Gastrocnemius medialis (tissue), 4 donors: Measurements from ENCODE around the gene LEMD1. TPM values are rescaled to one million over a fixed set of nuclear protein-coding genes. Genes with fewer than 3 reads are reported as not detected.
"Not testable (repeated sequence)": the region's sequence is repeated elsewhere in the genome, so short reads cannot be mapped to it uniquely, and the experiment has no call there.

Experiments used
- ATAC-seq, 2 donors: fragments of 150-250 bp; one replicate each; pipeline ENCODE4 v1.9.1; 2016
- DNase-seq, 2 donors: peaks; one replicate each; pipeline ENCODE4 v3.0.0-alpha.2; 2019
- H3K27ac ChIP-seq, 4 donors: fragments of 200-600 bp; sonication (generic); 1 replicate in 1 of 4; 2 replicates in 3 of 4; pipeline ENCODE4 v1.5.1; 2016 to 2018; ENCODE audit warnings: mild to moderate bottlenecking in 2 of 4, moderate library complexity in 1 of 4
- H3K27me3 ChIP-seq, 3 donors: fragments of 200-600 bp; sonication (generic) in 2 of 3; 1 replicate in 1 of 3; 2 replicates in 2 of 3; pipeline versions ENCODE4 v1.5.1 to v1.6.0; 2016 to 2019; ENCODE audit warnings: mild to moderate bottlenecking in 1 of 3, moderate library complexity in 1 of 3
- H3K36me3 ChIP-seq, 2 donors: fragments of 200-600 bp; sonication (generic) in 1 of 2; one replicate each; pipeline ENCODE4 v1.5.1; 2017 to 2018
- H3K4me1 ChIP-seq, 2 donors: fragments of 200-600 bp; sonication (generic) in 1 of 2; one replicate each; pipeline ENCODE4 v1.5.1; 2016 to 2017; ENCODE audit warnings: mild to moderate bottlenecking in 2 of 2
- H3K4me3 ChIP-seq, 4 donors: fragments of 200-600 bp; sonication (generic) in 3 of 4; 1 replicate in 1 of 4; 2 replicates in 3 of 4; pipeline ENCODE4 v1.5.1; 2016 to 2019; ENCODE audit warnings: mild to moderate bottlenecking in 2 of 4
- H3K9me3 ChIP-seq, 3 donors: fragments of 200-600 bp; sonication (generic) in 2 of 3; 1 replicate in 1 of 3; 2 replicates in 2 of 3; pipeline ENCODE4 v1.5.1; 2016 to 2019
- CTCF ChIP-seq, 5 experiments: fragments of 450-650 bp in 3 of 5; fragments of 200-600 bp in 2 of 5; sonication (generic) in 2 of 5; IDR thresholded peaks in 4 of 5; conservative IDR thresholded peaks in 1 of 5; 1 replicate in 4 of 5; 2 replicates in 1 of 5; pipeline ENCODE4 v1.5.1; 2016 to 2019; ENCODE audit warnings: antibody characterized with exemption in 5 of 5, mild to moderate bottlenecking in 3 of 5, moderate library complexity in 3 of 5
- POLR2A ChIP-seq, 2 donors: fragments of 450-650 bp; IDR thresholded peaks; one replicate each; pipeline ENCODE4 v1.6.1; 2017; ENCODE audit warnings: antibody characterized with exemption in 2 of 2, mild to moderate bottlenecking in 2 of 2, moderate library complexity in 2 of 2
- in situ Hi-C, 4 donors: fragments of 200-750 bp; cut with MboI; loops; one replicate each; pipeline versions ENCODE4 v1.15.0 to v1.8.0; 2017; ENCODE audit warnings: low sequenced_read_pairs in 4 of 4
- intact Hi-C: fragments of 100-400 bp; cut with DNase I; formaldehyde crosslinking; loops from one replicate; pipeline ENCODE4 v1.15.1; 2023; ENCODE audit warnings: low total_unique reads
- total RNA-seq, 4 donors: library from RNA; depleted of rRNA; stranded (reverse); fragments of >200 nt; gene quantifications; one replicate each; pipeline versions ENCODE4 v1.1.0 to v1.2.3, GENCODE V29; 2016

LEMD1 gene
- total RNA-seq, 4 donors from 2014 or later = not detected

- no peak for DNase-seq
- TF ChIP-seq POLR2A (IDR thresholded peaks at IDR 0.05) (no peak), CTCF (IDR thresholded peaks at IDR 0.05 in 4 of 5, conservative IDR thresholded peaks at IDR 0.05 in 1 of 5) (no peak)
- Histone ChIP-seq H3K36me3 (no peaks in the 10 kb centered on the region), H3K27me3 (peaks cover 0 to 5% (median 0%) of the 10 kb centered on the region in 3 donors), H3K4me3 (no peak overlapping the region), H3K9me3 (no peaks in the 10 kb centered on the region), H3K27ac (no peak overlapping the region), H3K4me1 (no peaks in the 10 kb centered on the region)
- intact Hi-C loops = no loop called here
- in situ Hi-C loops = no loop called here
- no peak for ATAC-seq
These were observed 34.0 kb downstream of the LEMD1 start for GRCh38 chr1:205387845-205388244.

GRCh38 chr1:205382990-205383389 is 38.9 kb downstream of the LEMD1 start:
- in situ Hi-C loops, intact Hi-C loops, DNase-seq, H3K27ac ChIP-seq, H3K4me3 ChIP-seq, ATAC-seq, H3K36me3 ChIP-seq, H3K9me3 ChIP-seq, H3K4me1 ChIP-seq: not testable (repeated sequence)
- peaks cover 8 to 18% (median 10%) of the 10 kb centered on the region in 3 donors for H3K27me3 ChIP-seq

GRCh38 chr1:205382561-205382960 is 39.3 kb downstream of the LEMD1 start:
- no peak for TF ChIP-seq CTCF (IDR thresholded peaks at IDR 0.05 in 4 of 5, conservative IDR thresholded peaks at IDR 0.05 in 1 of 5)
- TF ChIP-seq POLR2A (IDR thresholded peaks at IDR 0.05) = no peak
- Histone ChIP-seq H3K9me3 (no peaks in the 10 kb centered on the region), H3K36me3 (no peaks in the 10 kb centered on the region), H3K27me3 (peaks cover 9 to 22% (median 10%) of the 10 kb centered on the region in 3 donors), H3K27ac (no peak overlapping the region), H3K4me3 (no peak overlapping the region), H3K4me1 (no peaks in the 10 kb centered on the region)
- in situ Hi-C loops = no loop called here
- intact Hi-C loops = no loop called here
- DNase-seq (no peak), ATAC-seq (no peak)

- Histone ChIP-seq H3K4me1 (no peaks in the 10 kb centered on the region), H3K36me3 (no peaks in the 10 kb centered on the region), H3K27me3 (peaks cover 13 to 24% (median 16%) of the 10 kb centered on the region in 3 donors), H3K4me3 (no peak overlapping the region), H3K9me3 (no peaks in the 10 kb centered on the region), H3K27ac (no peak overlapping the region)
- no peak for ATAC-seq
- intact Hi-C loops = no loop called here
- in situ Hi-C loops = no loop called here
- no peak for TF ChIP-seq CTCF (IDR thresholded peaks at IDR 0.05 in 4 of 5, conservative IDR thresholded peaks at IDR 0.05 in 1 of 5)
- no peak for TF ChIP-seq POLR2A (IDR thresholded peaks at IDR 0.05)
- no peak for DNase-seq
These were observed 40.6 kb downstream of the LEMD1 start for GRCh38 chr1:205381305-205381704.

GRCh38 chr1:205380882-205381281 is 41.0 kb downstream of the LEMD1 start:
- in situ Hi-C loops (no loop called here), intact Hi-C loops (no loop called here)
- no peaks in the 10 kb centered on the region for H3K9me3 ChIP-seq
- no peaks in the 10 kb centered on the region for H3K36me3 ChIP-seq
- ATAC-seq = no peak
- TF ChIP-seq POLR2A (IDR thresholded peaks at IDR 0.05) (no peak), CTCF (IDR thresholded peaks at IDR 0.05 in 4 of 5, conservative IDR thresholded peaks at IDR 0.05 in 1 of 5) (no peak)
- H3K4me3 ChIP-seq = no peak overlapping the region
- H3K27me3 ChIP-seq = peaks cover 13 to 24% (median 18%) of the 10 kb centered on the region in 3 donors
- no peak overlapping the region for H3K27ac ChIP-seq
- H3K4me1 ChIP-seq = no peaks in the 10 kb centered on the region
- DNase-seq = no peak
